Activated CD4-positive, alpha-beta T cell treated with anti-CD3 and anti-CD28 coated beads for 48 hours (primary cell): ENCODE data around the gene FSIP1.

Experiments
- DNase-seq: peaks from one replicate; pipeline ENCODE4 v3.0.0-alpha.2; 2020

The FSIP1 gene

DNA sequence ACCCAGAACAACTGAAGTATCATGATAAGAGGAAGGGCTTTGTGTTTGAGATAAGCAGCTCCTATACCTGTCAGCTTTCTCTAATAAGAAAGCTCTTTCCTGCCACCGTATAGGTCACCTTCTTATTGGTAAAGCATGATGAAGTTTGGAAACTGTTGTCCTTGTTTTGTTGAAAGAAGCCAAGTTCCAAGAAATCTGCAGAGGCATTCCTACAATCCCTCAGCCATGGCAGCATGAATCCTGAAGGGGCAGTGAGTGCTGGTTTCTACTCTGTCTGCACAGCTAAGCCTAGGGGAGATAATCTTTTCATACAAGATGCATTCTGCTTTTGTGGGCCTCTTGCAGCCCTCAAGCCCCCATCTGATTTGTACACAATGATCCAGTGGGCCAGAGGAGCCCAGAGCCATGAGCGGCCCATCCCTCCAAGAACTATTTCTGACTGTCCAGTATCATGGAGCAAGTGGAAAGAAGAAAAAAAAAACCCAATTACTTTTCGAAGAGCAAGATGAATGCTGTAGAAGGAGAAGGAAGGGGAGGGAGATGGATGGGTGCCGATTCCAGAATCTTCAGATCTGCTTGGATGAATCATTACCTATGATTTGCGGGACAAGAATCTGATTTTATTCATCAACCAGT is 203.7 kb downstream of the FSIP1 start:
- DNase-seq, result no peak

DNA sequence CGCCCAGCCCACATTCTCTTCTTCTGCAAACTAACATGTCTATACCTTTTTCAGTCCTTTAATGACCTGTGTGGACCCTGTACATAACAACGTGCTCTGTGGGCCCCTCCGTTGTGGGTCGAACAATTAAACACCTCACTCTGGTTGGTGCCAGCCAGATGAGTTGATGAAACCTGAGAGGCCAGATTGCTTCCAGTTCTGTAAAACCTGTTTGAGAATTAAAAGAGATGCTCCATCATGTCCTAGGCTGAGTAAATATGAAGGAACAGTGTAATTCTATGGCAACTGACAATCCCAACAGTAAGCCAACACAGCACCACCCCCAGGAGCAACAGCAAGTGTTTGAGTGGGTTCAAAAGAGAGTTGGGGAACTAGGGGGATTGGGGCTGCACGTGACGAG is 207.5 kb downstream of the FSIP1 start:
- DNase-seq, result no peak

DNA sequence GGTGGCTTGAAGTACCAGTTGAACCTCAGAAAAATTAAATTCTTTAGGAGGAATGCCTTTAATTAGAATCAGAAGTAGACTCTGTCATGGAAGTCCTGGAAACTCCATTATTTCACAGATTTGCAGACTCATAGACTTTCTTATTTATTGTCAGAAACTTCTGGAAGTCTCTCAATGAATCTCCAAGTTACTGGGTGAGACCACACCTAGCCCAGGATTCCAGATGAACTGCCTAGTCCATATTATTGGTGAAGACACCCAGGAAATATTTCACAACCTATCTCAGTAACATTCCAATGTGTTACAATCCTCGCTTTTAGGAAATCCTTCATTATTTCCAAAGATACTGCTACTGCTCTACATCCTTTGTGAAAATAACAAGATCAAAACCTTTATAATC is 208.2 kb downstream of the FSIP1 start:
- DNase-seq, result no peak

DNA sequence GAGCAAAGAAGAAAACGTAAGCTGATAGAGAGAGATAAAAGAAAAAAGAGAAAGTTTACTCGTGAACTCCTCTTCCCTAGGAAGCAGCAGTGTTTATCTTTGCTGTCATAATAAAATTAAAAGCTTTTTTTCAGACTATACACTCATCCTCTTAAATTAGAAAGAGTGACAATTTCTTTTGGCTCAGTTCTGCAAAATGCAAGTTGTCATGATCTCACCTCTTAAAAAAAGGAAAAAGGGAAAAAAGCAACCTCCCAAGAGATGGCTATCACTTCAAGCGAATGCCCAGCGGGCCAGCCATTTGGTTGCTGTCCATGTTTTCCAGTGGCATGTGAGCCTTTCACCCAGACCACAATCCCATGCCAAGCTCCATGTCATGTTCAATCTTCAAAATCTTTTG is 208.8 kb downstream of the FSIP1 start:
- DNase-seq, result no peak

DNA sequence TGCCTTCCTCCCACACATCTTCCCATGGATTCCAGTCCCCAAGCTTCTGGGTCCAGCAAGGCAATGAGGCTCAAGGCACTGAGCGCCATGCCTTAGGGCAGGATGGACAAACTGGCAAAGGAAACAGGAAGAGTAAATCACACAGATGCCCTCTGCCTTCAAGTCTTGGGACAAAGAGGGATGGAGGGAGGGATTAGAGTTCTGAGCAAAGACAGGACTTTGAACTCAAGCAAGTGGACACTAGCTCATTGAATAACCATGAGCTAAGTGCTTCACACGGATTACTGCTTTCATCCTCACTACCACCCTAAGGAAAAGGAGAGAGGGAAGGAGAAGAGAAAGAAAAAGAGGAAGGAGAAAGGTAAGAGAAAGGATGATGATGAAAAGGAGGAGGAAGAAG is 209.4 kb downstream of the FSIP1 start:
- DNase-seq, result no peak

DNA sequence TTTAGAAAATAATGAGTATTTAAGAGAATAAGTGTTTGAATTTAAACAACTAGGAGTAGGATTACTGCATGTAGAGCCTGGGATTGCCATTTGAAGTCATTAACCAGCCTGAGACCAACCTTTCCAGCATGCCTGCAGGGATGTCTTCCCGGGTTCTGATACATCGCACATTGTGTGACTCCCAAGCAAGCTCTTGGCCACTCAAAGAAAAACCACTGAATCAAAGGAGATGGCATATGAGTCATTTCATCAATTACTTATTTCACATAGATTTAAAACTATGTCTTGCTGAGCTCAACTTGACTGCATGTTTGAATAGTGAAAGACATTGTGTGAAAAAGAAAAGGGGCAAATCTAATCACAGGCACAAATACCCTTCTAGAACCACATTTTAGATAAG is 216.8 kb downstream of the FSIP1 start:
- DNase-seq, result no peak

DNA sequence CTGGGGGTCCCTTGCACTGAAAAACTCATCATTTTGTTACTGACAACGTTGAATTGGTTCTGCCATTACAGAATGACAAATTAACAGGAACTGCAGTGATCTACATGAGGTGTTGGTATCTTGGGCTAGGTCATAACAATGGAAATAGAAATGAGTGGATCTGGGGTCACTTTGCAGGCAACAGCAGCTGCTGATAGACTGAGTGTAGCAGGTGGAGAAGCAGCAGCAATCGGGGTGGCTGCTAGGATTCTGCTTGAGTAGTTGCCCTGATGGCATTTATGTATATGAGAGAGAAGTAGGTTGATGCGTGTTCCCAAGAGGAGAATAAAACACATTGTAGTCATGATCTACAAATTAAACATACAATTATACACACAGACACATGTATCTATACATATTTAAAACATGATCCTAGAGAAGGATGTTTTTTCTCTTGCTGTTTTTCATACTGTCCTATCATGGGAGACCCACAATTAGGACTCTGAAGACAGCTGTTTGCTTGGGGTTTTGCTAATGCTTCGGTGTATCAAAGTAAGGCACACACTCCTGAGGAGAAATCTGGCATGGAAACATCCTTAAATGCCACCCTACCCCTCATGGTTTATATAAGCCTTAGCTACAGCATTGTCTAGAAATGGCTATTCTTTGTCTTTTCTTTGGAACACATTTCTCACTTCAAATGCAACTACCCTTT is 217.5 kb downstream of the FSIP1 start:
- no peak for DNase-seq

DNA sequence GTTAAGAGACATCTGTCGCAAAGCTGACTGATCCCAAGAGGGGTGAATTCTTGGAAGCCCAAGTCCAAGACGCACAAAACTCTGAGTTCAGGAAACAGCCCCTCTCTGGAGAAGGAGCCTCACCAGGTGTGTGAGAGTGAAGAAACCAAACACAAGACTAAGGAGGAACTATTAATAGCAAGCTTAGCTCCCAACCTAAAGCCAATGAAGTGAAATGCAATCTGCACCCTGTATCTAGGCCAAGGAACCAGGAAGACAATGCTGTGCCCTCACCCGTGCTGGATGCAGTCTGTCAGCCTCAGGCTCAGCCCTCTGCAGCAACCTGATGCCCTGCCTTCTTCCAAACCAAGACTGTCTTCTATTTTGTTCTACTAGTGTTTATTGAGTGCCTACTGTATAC is 224.2 kb downstream of the FSIP1 start:
- no peak for DNase-seq

DNA sequence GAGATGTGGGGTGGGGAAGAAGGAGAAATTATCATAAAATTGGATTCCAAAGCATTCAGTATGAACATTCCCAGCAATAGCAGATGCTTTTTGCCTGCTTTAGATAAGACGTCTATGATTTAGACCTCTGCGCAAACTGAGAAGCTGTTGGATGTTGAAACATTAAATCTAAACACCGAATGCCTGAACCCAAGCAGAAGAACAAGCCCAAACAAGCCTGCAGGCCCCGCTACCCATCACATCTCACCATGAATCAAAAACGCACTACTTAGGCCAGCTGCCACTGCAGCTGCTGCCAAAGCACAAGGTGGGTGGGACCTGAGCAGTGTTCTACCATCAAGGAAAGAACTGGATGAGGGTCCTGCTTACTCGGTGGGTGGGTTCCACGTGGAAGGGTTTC is 226.2 kb downstream of the FSIP1 start:
- DNase-seq, result no peak

DNA sequence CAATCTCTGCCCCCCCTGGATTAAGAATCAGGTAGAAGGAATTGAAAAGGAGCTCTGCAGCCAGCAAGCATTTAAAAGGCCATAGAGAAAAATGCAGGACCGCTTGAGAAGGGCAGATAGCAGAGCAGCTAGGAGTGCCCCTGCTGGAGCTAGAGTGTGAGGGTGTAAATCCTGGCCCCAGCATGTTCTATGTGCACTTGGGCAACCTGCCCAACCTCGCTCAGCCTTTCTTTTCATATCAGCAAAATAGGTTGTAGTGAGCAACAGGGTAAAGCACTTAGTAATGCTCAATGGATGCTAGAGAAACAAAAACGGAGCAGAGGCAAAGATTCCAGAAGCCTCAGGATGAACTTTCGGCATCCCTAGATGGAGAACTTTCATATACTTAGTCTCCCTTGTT is 226.8 kb downstream of the FSIP1 start:
- DNase-seq, result no peak

DNA sequence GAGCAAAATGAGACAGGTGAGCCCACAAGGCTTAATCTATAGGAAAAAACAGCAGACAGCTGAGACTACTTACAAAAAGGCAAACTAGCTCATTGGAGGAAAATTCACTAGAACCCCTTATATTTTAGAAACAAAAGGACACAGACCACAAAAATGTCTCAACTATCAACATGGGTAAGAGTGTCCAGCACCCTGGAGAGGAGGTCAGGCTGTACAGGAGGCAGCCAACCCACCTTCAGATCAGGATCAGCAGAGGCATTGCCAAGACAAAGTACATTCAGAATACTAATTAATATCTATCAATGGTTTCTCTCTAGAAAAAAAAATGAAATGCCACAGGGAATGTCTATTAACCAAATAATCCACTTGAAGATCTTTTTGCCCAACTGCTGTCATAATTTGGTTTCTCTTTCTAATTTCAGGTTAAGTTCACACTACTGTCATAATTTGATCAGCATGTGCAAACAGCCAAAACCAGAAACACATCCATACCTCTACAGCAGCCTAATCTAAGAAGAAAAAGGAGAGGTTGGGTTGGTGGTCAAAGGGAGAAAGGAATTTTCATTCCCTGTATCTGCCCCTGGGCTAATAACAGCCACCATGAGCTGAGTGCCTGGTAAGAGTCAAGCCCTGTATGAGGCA is 227.8 kb downstream of the FSIP1 start:
- DNase-seq, result no peak

DNA sequence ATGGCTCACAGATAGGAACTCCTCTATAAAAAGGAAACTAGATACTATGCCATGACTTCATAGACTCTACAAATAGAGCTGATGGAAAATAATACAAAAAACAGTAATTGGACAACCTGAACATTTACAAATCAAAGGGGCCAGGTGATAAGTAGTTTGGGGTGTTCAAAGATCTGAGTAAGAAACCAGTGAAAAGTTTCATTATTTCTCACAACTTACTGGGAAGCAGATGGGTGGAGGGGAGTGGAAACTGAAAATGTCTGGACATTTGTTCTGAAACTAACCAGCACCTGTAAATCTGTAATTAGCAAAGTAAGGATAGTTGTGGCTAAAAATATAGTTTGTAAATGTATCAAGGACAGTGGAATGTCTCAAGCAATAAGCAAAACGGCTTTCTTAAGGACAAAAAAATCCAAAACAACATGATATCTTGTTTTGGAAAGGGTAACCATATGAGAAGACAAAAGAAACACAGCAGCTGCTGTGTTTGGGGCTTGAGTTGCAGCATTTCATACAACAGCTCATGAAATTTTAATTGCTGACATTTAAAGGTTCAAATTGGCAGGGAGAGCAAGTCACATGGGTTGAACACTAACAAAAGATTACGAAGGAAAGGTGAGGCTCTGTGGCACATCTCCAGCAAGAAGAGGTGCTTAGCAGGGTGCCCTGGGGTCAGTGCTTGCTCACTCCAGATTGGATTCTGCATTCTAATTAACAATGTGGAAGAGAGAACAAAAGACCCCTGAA is 228.5 kb downstream of the FSIP1 start:
- no peak for DNase-seq

DNA sequence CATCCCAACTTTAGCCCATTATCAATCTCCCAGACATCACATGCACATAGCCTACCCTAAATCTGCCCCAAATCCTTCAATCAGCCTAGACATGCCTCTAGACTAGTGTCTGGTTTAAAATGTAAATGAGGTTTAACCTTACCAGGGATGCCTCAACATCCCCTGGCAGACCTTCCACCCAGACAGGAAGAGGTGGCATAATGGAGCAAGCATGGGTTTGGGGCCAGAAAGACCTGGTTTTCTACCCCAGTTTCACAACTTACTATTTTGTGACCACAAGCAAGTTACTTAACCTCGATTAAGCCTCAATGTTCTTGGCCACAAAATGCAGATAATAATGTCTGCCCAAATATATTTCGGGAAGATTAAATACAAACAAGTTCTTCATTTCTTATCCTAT is 230.1 kb downstream of the FSIP1 start:
- DNase-seq, result no peak

DNA sequence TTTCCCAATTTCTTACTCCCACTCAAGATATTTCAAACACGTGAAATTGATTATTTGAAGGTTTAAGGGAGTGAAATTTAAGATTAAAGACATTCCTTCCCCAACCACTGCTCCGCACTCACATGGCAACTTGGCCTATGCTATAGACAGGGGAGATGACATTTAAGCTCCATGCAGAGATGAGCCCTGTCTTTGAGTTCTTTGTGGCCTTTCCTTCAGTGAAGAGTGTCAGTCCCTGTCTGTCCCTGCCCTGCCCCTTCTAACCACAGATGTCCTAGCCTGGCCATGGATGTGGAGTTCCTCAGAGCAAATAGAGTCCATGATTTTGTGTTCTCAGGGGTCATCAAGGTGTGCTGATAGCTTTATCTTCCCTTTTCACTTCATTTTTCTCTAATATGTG is 231.2 kb downstream of the FSIP1 start:
- DNase-seq, result no peak
